Common myeloid progenitor, CD34-positive (primary cell): ENCODE results near the gene TAAR5.

Experiments
- CTCF ChIA-PET: fragments of 350-600 bp; sonication (Branson Sonifier 250); formaldehyde crosslinking; loops from one replicate; lab custom pipeline; 2021; ENCODE audit warnings: antibody characterized with exemption; lab: Charles Lee
- POLR2A ChIA-PET: fragments of 350-600 bp; sonication (Branson Sonifier 250); formaldehyde crosslinking; loops from one replicate; lab custom pipeline; 2021; ENCODE audit warnings: antibody characterized with exemption; lab: Charles Lee
- DNase-seq, 3 donors: peaks; one replicate each; pipeline versions ENCODE4 v3.0.0 to v3.0.0-alpha.2; 2013
- H3K27ac ChIP-seq, 2 experiments: 1 replicate in 1 of 2; 2 replicates in 1 of 2; pipeline ENCODE4 v1.7.0; 2013; ENCODE audit warnings: inconsistent platforms in 2 of 2, low read length in 2 of 2, mild to moderate bottlenecking in 2 of 2, low read depth in 1 of 2, moderate library complexity in 1 of 2; ENCODE audit not compliant: severe bottlenecking in 2 of 2, insufficient read depth in 1 of 2, poor library complexity in 1 of 2
- H3K27me3 ChIP-seq, 5 experiments: replicated peaks in 2 of 5; 1 replicate in 3 of 5; 2 replicates in 2 of 5; pipeline versions ENCODE4 v1.6.1 to v1.7.0; 2013; ENCODE audit warnings: low read length in 4 of 5, mild to moderate bottlenecking in 2 of 5, moderate library complexity in 2 of 5, inconsistent platforms in 1 of 5; ENCODE audit not compliant: insufficient read depth in 5 of 5, control insufficient read depth in 4 of 5
- H3K36me3 ChIP-seq, 4 experiments: 1 replicate in 2 of 4; 2 replicates in 2 of 4; pipeline versions ENCODE4 v1.6.1 to v1.7.0; 2013; ENCODE audit warnings: low read length in 3 of 4, control low read depth in 1 of 4, mild to moderate bottlenecking in 1 of 4; ENCODE audit not compliant: control insufficient read depth in 4 of 4, insufficient read depth in 4 of 4
- H3K4me1 ChIP-seq, 4 experiments: 1 replicate in 3 of 4; 2 replicates in 1 of 4; pipeline versions ENCODE4 v1.6.1 to v1.7.1; 2013; ENCODE audit warnings: low read length in 3 of 4, mild to moderate bottlenecking in 3 of 4, control low read depth in 1 of 4, inconsistent platforms in 1 of 4, moderate library complexity in 1 of 4; ENCODE audit not compliant: control insufficient read depth in 4 of 4, insufficient read depth in 4 of 4; ENCODE audit errors: control extremely low read depth in 1 of 4
- H3K4me3 ChIP-seq, 7 experiments: 1 replicate in 4 of 7; 2 replicates in 3 of 7; pipeline versions ENCODE4 v1.5.1 to v1.7.0; 2013; ENCODE audit warnings: mild to moderate bottlenecking in 7 of 7, low read length in 6 of 7, moderate library complexity in 6 of 7, inconsistent platforms in 2 of 7, low read depth in 2 of 7, control low read depth in 1 of 7; ENCODE audit not compliant: insufficient read depth in 4 of 7, control insufficient read depth in 1 of 7; ENCODE audit errors: extremely low read depth in 1 of 7
- H3K9me3 ChIP-seq, 5 experiments: 1 replicate in 4 of 5; 2 replicates in 1 of 5; pipeline versions ENCODE4 v1.6.1 to v1.7.1; 2013; ENCODE audit warnings: low read length in 4 of 5, mild to moderate bottlenecking in 2 of 5, inconsistent platforms in 1 of 5, low read depth in 1 of 5, moderate library complexity in 1 of 5; ENCODE audit not compliant: control insufficient read depth in 4 of 5, insufficient read depth in 2 of 5; ENCODE audit errors: control extremely low read depth in 1 of 5
- WGBS: methylation state at CpG from one replicate; pipeline ENCODE4 v1.1.5; 2013; ENCODE audit not compliant: insufficient coverage; 5-methylcytosine and 5-hydroxymethylcytosine counted together

TAAR5 gene

GRCh38 chr6:132584698-132585097 is 4.8 kb downstream of the TAAR5 start:
- Histone ChIP-seq H3K9me3 (no peaks in the 10 kb centered on the region), H3K4me1 (no peaks in the 10 kb centered on the region), H3K27ac (no peak overlapping the region), H3K4me3 (no peak overlapping the region), H3K27me3 (peaks cover 0 to 3% (median 0%) of the 10 kb centered on the region in 5 experiments), H3K36me3 (no peaks in the 10 kb centered on the region)
- no CpG with 5 or more reads among the region's 1 CpG for WGBS
- ChIA-PET CTCF (no interaction called here), POLR2A (no interaction called here)
- DNase-seq, result no peak

- ChIA-PET POLR2A (no interaction called here), CTCF (no interaction called here)
- H3K27ac ChIP-seq, result no peak overlapping the region
- H3K4me1 ChIP-seq, result no peaks in the 10 kb centered on the region
- DNase-seq, result no peak
- H3K9me3 ChIP-seq, result no peaks in the 10 kb centered on the region
- peaks cover 0 to 8% (median 2%) of the 10 kb centered on the region in 5 experiments for H3K27me3 ChIP-seq
- no peaks in the 10 kb centered on the region for H3K36me3 ChIP-seq
- H3K4me3 ChIP-seq, result no peak overlapping the region
Measured at GRCh38 chr6:132571774-132572173, 17.8 kb downstream of the TAAR5 start.

- 96% methylated on average over 9 of the region's 15 CpGs for WGBS
- no peaks in the 10 kb centered on the region for H3K36me3 ChIP-seq
- peaks cover 0 to 8% (median 2%) of the 10 kb centered on the region in 5 experiments for H3K27me3 ChIP-seq
- no peak for DNase-seq
- no peaks in the 10 kb centered on the region for H3K4me1 ChIP-seq
- no peaks in the 10 kb centered on the region for H3K9me3 ChIP-seq
- ChIA-PET POLR2A (no interaction called here), CTCF (no interaction called here)
- H3K27ac ChIP-seq, result no peak within 1 kb of the TSS
- H3K4me3 ChIP-seq, result no peak within 1 kb of the TSS
Measured at GRCh38 chr6:132570221-132570777, 19.2 kb downstream of the TAAR5 start, which contains the start of gene TAAR6. TSS of gene TAAR6 (plus strand) at chr6:132570322. CDS start at chr6:132570322, 0 bp downstream.

GRCh38 chr6:132569170-132569569 is 20.4 kb downstream of the TAAR5 start:
- Histone ChIP-seq H3K27me3 (peaks cover 0 to 8% (median 3%) of the 10 kb centered on the region in 5 experiments), H3K4me1 (no peaks in the 10 kb centered on the region), H3K36me3 (no peaks in the 10 kb centered on the region), H3K4me3 (no peak overlapping the region), H3K9me3 (no peaks in the 10 kb centered on the region), H3K27ac (no peak overlapping the region)
- no peak for DNase-seq
- CTCF ChIA-PET, result no interaction called here
- POLR2A ChIA-PET, result no interaction called here
- WGBS, result 94% methylated on average over 2 of the region's 4 CpGs

- POLR2A ChIA-PET, result no interaction called here
- no peaks in the 10 kb centered on the region for H3K9me3 ChIP-seq
- no peaks in the 10 kb centered on the region for H3K36me3 ChIP-seq
- DNase-seq, result no peak
- no peak overlapping the region for H3K27ac ChIP-seq
- no peak overlapping the region for H3K4me3 ChIP-seq
- H3K4me1 ChIP-seq, result no peaks in the 10 kb centered on the region
- 90% methylated on average over 4 of the region's 6 CpGs for WGBS
- peaks cover 0 to 8% (median 5%) of the 10 kb centered on the region in 5 experiments for H3K27me3 ChIP-seq
- CTCF ChIA-PET, result no interaction called here
Measured at GRCh38 chr6:132568611-132569010, 20.9 kb downstream of the TAAR5 start.

GRCh38 chr6:132567566-132567965 is 22.0 kb downstream of the TAAR5 start:
- Histone ChIP-seq H3K27me3 (peaks cover 0 to 10% (median 5%) of the 10 kb centered on the region in 5 experiments), H3K27ac (no peak overlapping the region), H3K9me3 (no peaks in the 10 kb centered on the region), H3K36me3 (no peaks in the 10 kb centered on the region), H3K4me3 (no peak overlapping the region), H3K4me1 (no peaks in the 10 kb centered on the region)
- POLR2A ChIA-PET, result no interaction called here
- DNase-seq, result no peak
- 100% methylated on average over 1 of the region's 1 CpG for WGBS
- CTCF ChIA-PET, result no interaction called here

- no peak overlapping the region for H3K27ac ChIP-seq
- CTCF ChIA-PET, result no interaction called here
- no CpG with 5 or more reads among the region's 6 CpGs for WGBS
- peaks cover 0 to 11% (median 5%) of the 10 kb centered on the region in 5 experiments for H3K27me3 ChIP-seq
- H3K36me3 ChIP-seq, result no peaks in the 10 kb centered on the region
- POLR2A ChIA-PET, result no interaction called here
- no peaks in the 10 kb centered on the region for H3K9me3 ChIP-seq
- no peak overlapping the region for H3K4me3 ChIP-seq
- DNase-seq, result no peak
- no peaks in the 10 kb centered on the region for H3K4me1 ChIP-seq
Measured at GRCh38 chr6:132566404-132566803, 23.1 kb downstream of the TAAR5 start.
